K562 (cell line): ENCODE results near the gene SLC39A11. TPM values are rescaled to one million over a fixed set of nuclear protein-coding genes. Genes with fewer than 3 reads are reported as not detected.

Experiments used
- ATAC-seq: fragments of 200-7000 bp; cut with Tn5 transposase; 3 replicates; pipeline ENCODE4 v1.9.1; 2020; ENCODE audit warnings: moderate library complexity
- BruUV-seq: library from RNA; stranded (reverse); fragments of 400-500 nt; replicated peaks from 2 replicates; lab custom pipeline; 2021; lab: Mats Ljungman, UMichigan
- CTCF ChIA-PET: fragments of 300-600 bp; formaldehyde crosslinking; extraction: SDS; loops from one replicate; lab custom pipeline; 2021; ENCODE audit warnings: low intra/inter-chr PET ratio; lab: Yijun Ruan, JAX
- POLR2A ChIA-PET: fragments of 300-600, 350-650 bp; sonication (Branson Sonifier 250); formaldehyde crosslinking; extraction: SDS; loops from one replicate; lab custom pipeline; 2021; ENCODE audit warnings: antibody characterized with exemption, inconsistent platforms; lab: Yijun Ruan, JAX
- DNase-seq, 4 experiments: peaks; one replicate each; pipeline versions ENCODE4 v3.0.0 to v3.0.0-alpha.2; 2011 to 2018; ENCODE audit warnings: low spot score in 3 of 4, mixed read lengths in 3 of 4; ENCODE audit errors: extremely low read depth in 1 of 4
- FAIRE-seq: peaks from 2 replicates; lab custom pipeline; 2011; peaks lifted over from hg19 to GRCh38; lab: Jason Lieb, UNC
- H2AFZ ChIP-seq: 2 replicates; pipeline ENCODE4 v1.6.0; 2011; ENCODE audit warnings: low read depth, low read length, control low read depth, inconsistent platforms
- H3K27ac ChIP-seq: fragments of 200-600 bp; 3 replicates; pipeline ENCODE4 v1.8.0; 2011; ENCODE audit warnings: low read depth, mild to moderate bottlenecking, control low read depth, inconsistent platforms, low read length, moderate library complexity, mixed read lengths; ENCODE audit errors: extremely low read depth
- H3K27me3 ChIP-seq, 2 experiments: fragments of 300-600 bp in 1 of 2; 2 replicates in 1 of 2; 3 replicates in 1 of 2; pipeline versions ENCODE4 v1.6.0 to v1.8.0; 2011; ENCODE audit warnings: inconsistent platforms in 2 of 2, low read length in 2 of 2, mild to moderate bottlenecking in 1 of 2, mixed read lengths in 1 of 2, moderate library complexity in 1 of 2; ENCODE audit not compliant: control insufficient read depth in 2 of 2, insufficient read depth in 2 of 2
- H3K36me3 ChIP-seq: fragments of 300-600 bp; 3 replicates; pipeline ENCODE4 v1.8.0; 2011; ENCODE audit warnings: mild to moderate bottlenecking, low read length, inconsistent platforms; ENCODE audit not compliant: control insufficient read depth, insufficient read depth
- H3K4me1 ChIP-seq, 2 experiments: fragments of 200-600 bp in 1 of 2; replicated peaks in 1 of 2; 2 replicates in 1 of 2; 3 replicates in 1 of 2; pipeline versions ENCODE4 v1.5.1 to v1.8.0; 2011; ENCODE audit warnings: inconsistent platforms in 2 of 2, low read length in 2 of 2, mild to moderate bottlenecking in 1 of 2, mixed read lengths in 1 of 2, moderate library complexity in 1 of 2; ENCODE audit not compliant: control insufficient read depth in 2 of 2, insufficient read depth in 2 of 2
- H3K4me2 ChIP-seq: 2 replicates; pipeline ENCODE4 v1.6.1; 2011; ENCODE audit warnings: low read length, control low read depth, inconsistent platforms, mixed read lengths; ENCODE audit not compliant: insufficient read depth
- H3K4me3 ChIP-seq: fragments of 200-600 bp; sonication (generic), shearing (Covaris generic); 2 replicates; pipeline ENCODE4 v1.5.1; 2016; ENCODE audit warnings: control low read depth, inconsistent platforms
- H3K79me2 ChIP-seq: fragments of 200-600 bp; 3 replicates; pipeline ENCODE4 v1.8.0; 2011; ENCODE audit warnings: low read length, inconsistent platforms; ENCODE audit not compliant: control insufficient read depth, insufficient read depth
- H3K9ac ChIP-seq, 2 experiments: 2 replicates each; pipeline versions ENCODE4 v1.6.0 to v1.6.1; 2011; ENCODE audit warnings: low read depth in 2 of 2, low read length in 2 of 2, control low read depth in 1 of 2, inconsistent platforms in 1 of 2, mild to moderate bottlenecking in 1 of 2, mixed read lengths in 1 of 2; ENCODE audit not compliant: insufficient read depth in 1 of 2
- H3K9me1 ChIP-seq: one replicate; pipeline ENCODE4 v1.6.0; 2011; ENCODE audit warnings: inconsistent platforms, mild to moderate bottlenecking, low read length, moderate library complexity; ENCODE audit not compliant: control insufficient read depth, insufficient read depth
- H3K9me3 ChIP-seq: replicated peaks from 2 replicates; pipeline ENCODE4 v1.5.1; 2011; ENCODE audit warnings: low read depth, low read length, inconsistent platforms; ENCODE audit not compliant: control insufficient read depth, insufficient read depth
- H4K20me1 ChIP-seq: replicated peaks from 2 replicates; pipeline ENCODE4 v1.6.1; 2011; ENCODE audit warnings: low read length, inconsistent platforms, mixed read lengths; ENCODE audit not compliant: control insufficient read depth, insufficient read depth
- ARNT ChIP-seq, 2 experiments: fragments of 450-650 bp; IDR thresholded peaks; 2 replicates each; pipeline ENCODE4 v1.6.1; 2016; ENCODE audit warnings: mild to moderate bottlenecking in 1 of 2
- CBFB ChIP-seq: sonication (generic); formaldehyde crosslinking; IDR thresholded peaks from 2 replicates; pipeline ENCODE4 v1.4.0; 2020; ENCODE audit warnings: mild to moderate bottlenecking, missing genetic modification reagents
- CC2D1A ChIP-seq: fragments of 450-650 bp; IDR thresholded peaks from 2 replicates; pipeline ENCODE4 v1.6.1; 2017; ENCODE audit warnings: mild to moderate bottlenecking
- DDX20 ChIP-seq: fragments of 450-650 bp; IDR thresholded peaks from 2 replicates; pipeline ENCODE4 v1.6.1; 2016; ENCODE audit warnings: missing genetic modification characterization, low read depth, mild to moderate bottlenecking, missing compliant biosample characterization, moderate library complexity
- FOS ChIP-seq: IDR thresholded peaks from 3 replicates; pipeline ENCODE4 v1.6.1; 2011; ENCODE audit not compliant: insufficient read length; ENCODE audit errors: extremely low read depth
- MEF2D ChIP-seq: conservative IDR thresholded peaks from 2 replicates; pipeline ENCODE4 v1.6.1; 2016; ENCODE audit warnings: low read depth, missing genetic modification characterization, missing compliant biosample characterization
- NFE2L1 ChIP-seq: fragments of 450-650 bp; IDR thresholded peaks from 2 replicates; pipeline ENCODE4 v1.6.1; 2016; ENCODE audit warnings: missing genetic modification characterization, low read depth, mild to moderate bottlenecking, missing compliant biosample characterization, moderate library complexity, borderline replicate concordance
- NONO ChIP-seq, 2 experiments: fragments of 200-400 bp in 1 of 2; fragments of 450-650 bp in 1 of 2; formaldehyde crosslinking in 1 of 2; IDR thresholded peaks; 2 replicates each; pipeline ENCODE4 v1.6.1; 2017; ENCODE audit warnings: low read depth in 2 of 2, mild to moderate bottlenecking in 2 of 2, moderate library complexity in 2 of 2, low read length in 1 of 2
- SRSF1 ChIP-seq: fragments of 200-400 bp; formaldehyde crosslinking; IDR thresholded peaks from 2 replicates; pipeline ENCODE4 v1.6.1; 2017; ENCODE audit warnings: mild to moderate bottlenecking, low read depth, low read length, moderate library complexity
- WHSC1 ChIP-seq: IDR thresholded peaks from one replicate; pipeline ENCODE4 v1.6.1; 2012; ENCODE audit warnings: low read length, control low read depth, inconsistent platforms
- ZNF23 ChIP-seq: fragments of 250-450 bp; sonication (Bioruptor Pico); IDR thresholded peaks from 2 replicates; pipeline ENCODE4 v1.4.0; 2020; ENCODE audit warnings: mild to moderate bottlenecking
- ZNF407 ChIP-seq: fragments of 450-650 bp; IDR thresholded peaks from 2 replicates; pipeline ENCODE4 v1.6.1; 2016; ENCODE audit warnings: low read depth
- ZZZ3 ChIP-seq: fragments of 450-650 bp; IDR thresholded peaks from 2 replicates; pipeline ENCODE4 v1.6.1; 2016; ENCODE audit warnings: antibody characterized with exemption, mild to moderate bottlenecking, moderate library complexity
- WGBS: fragments of 100-300 bp; shearing (Covaris generic); methylation state at CpG from one replicate; pipeline ENCODE4 v1.1.6; 2016; ENCODE audit warnings: low coverage, mixed read lengths; ENCODE audit not compliant: insufficient coverage; ENCODE audit errors: missing lambda C conversion rate; 5-methylcytosine and 5-hydroxymethylcytosine counted together
- in situ Hi-C: fragments of 300-500 bp; cut with MboI; formaldehyde crosslinking; loops from 4 replicates; pipeline ENCODE4 v1.15.0; 2018; ENCODE audit warnings: inconsistent platforms, mixed read lengths
- intact Hi-C: fragments of 100-400 bp; cut with micrococcal nuclease; formaldehyde crosslinking; loops from 2 replicates; pipeline ENCODE4 v1.14.2; 2022
- polyA plus RNA-seq, 8 experiments: library from polyadenylated mRNA; depleted of rRNA in 4 of 8; stranded (reverse) in 5 of 8; unstranded in 3 of 8; fragments of >200 nt; fragmentation: Nextera tagmentation in 2 of 8; fragmentation: Illumina TruSeq in 1 of 8; extraction: Ambion mirVana in 2 of 8; extraction: Trizol in 1 of 8; gene quantifications; 2 replicates each; pipeline versions ENCODE4 v1.2.1 to v1.2.3, GENCODE V29; 2011 to 2014; ENCODE audit warnings: inconsistent platforms in 1 of 8, missing spikeins in 1 of 8
- total RNA-seq, 7 experiments: library from RNA; depleted of rRNA in 6 of 7; stranded (reverse); fragments of >200 nt in 6 of 7; fragmentation: Illumina TruSeq in 2 of 7; extraction: Trizol in 2 of 7; gene quantifications; 2 replicates each; pipeline versions ENCODE4 v1.2.1 to v1.2.3, GENCODE V29; 2011 to 2021; ENCODE audit warnings: low replicate concordance in 1 of 7

Gene SLC39A11
- total and polyA plus RNA-seq, 9 of the 15 experiments (the other 6 are each of a cell fraction or from before 2014, with no cell fraction given), result 10.5 to 26.4 (median 13.4) TPM

GRCh38 chr17:73083432-73083831 is 9.1 kb downstream of the SLC39A11 start:
- Histone ChIP-seq H3K9me3 (no peaks in the 10 kb centered on the region), H2AFZ (no peak overlapping the region), H3K4me1 (no peaks in the 10 kb centered on the region; a peak in 1 of 5 replicates), H3K36me3 (peaks cover 32% of the 10 kb centered on the region; the same call in 2 of the 3 replicates), H3K4me2 (no peak overlapping the region), H3K9me1 (no peaks in the 10 kb centered on the region), H4K20me1 (no peaks in the 10 kb centered on the region), H3K27me3 (no peaks in the 10 kb centered on the region), H3K79me2 (no peaks in the 10 kb centered on the region; the same call in 2 of the 3 replicates), H3K27ac (no peak overlapping the region), H3K4me3 (no peak overlapping the region), H3K9ac (no peak overlapping the region)
- 24% methylated on average over 3 of the region's 3 CpGs for WGBS
- ATAC-seq (no peak), FAIRE-seq (no peak), DNase-seq (no peak)
- BruUV-seq, result no TSS peak
- ChIA-PET POLR2A (interaction anchor here (0.7 kb wide), 2 partner anchors 9 to 146 kb away, joined by 3 read pairs; no protein-coding TSS in a partner anchor), CTCF (no interaction called here)
- TF ChIP-seq ZNF407 (no peak), MEF2D (tag) (no peak), WHSC1 (no peak), CC2D1A (no peak), SRSF1 (no peak), NFE2L1 (no peak), FOS (no peak), NONO (IDR thresholded peaks at IDR 0.05; ENCODE audit: low read depth in 2 of 2, low read length in 1 of 2) (no peak), ARNT (IDR thresholded peaks at IDR 0.05) (no peak), ZZZ3 (no peak), ZNF23 (no peak), DDX20 (no peak), CBFB (no peak)
- in situ Hi-C loops, result no loop called here
- intact Hi-C loops, result no loop called here
